Liver (tissue), 9 donors: ENCODE measurements around the gene HDLBP. TPM values are rescaled to one million over a fixed set of nuclear protein-coding genes. Genes with fewer than 3 reads are reported as not detected.

Experiments used
- DNase-seq: peaks from one replicate; pipeline ENCODE4 v3.0.0-alpha.2; 2017; ENCODE audit warnings: low spot score
- H3K27ac ChIP-seq, 2 donors: one replicate each; pipeline ENCODE4 v1.7.0; 2013; ENCODE audit warnings: inconsistent platforms in 2 of 2, low read length in 2 of 2, control low read depth in 1 of 2, low read depth in 1 of 2, mild to moderate bottlenecking in 1 of 2
- H3K27me3 ChIP-seq, 4 donors: one replicate each; pipeline versions ENCODE4 v1.6.1 to v1.7.0; 2013; ENCODE audit warnings: low read length in 3 of 4, inconsistent platforms in 1 of 4, mild to moderate bottlenecking in 1 of 4, moderate library complexity in 1 of 4; ENCODE audit not compliant: control insufficient read depth in 4 of 4, insufficient read depth in 4 of 4
- H3K36me3 ChIP-seq, 4 donors: one replicate each; pipeline versions ENCODE4 v1.6.1 to v1.7.0; 2013; ENCODE audit warnings: low read length in 3 of 4, mild to moderate bottlenecking in 3 of 4, low read depth in 1 of 4, moderate library complexity in 1 of 4; ENCODE audit not compliant: control insufficient read depth in 4 of 4, insufficient read depth in 3 of 4
- H3K4me1 ChIP-seq, 4 donors: one replicate each; pipeline versions ENCODE4 v1.6.1 to v1.7.0; 2013; ENCODE audit warnings: low read length in 3 of 4, mild to moderate bottlenecking in 3 of 4, moderate library complexity in 1 of 4; ENCODE audit not compliant: control insufficient read depth in 4 of 4, insufficient read depth in 4 of 4
- H3K4me3 ChIP-seq, 3 donors: one replicate each; pipeline versions ENCODE4 v1.6.1 to v1.7.0; 2013; ENCODE audit warnings: low read length in 3 of 3, control low read depth in 1 of 3, low read depth in 1 of 3, mild to moderate bottlenecking in 1 of 3
- H3K9ac ChIP-seq, 2 donors: one replicate each; pipeline ENCODE4 v1.7.0; 2013; ENCODE audit warnings: low read length in 2 of 2, mild to moderate bottlenecking in 2 of 2, moderate library complexity in 2 of 2, control low read depth in 1 of 2, low read depth in 1 of 2
- H3K9me3 ChIP-seq, 4 donors: one replicate each; pipeline versions ENCODE4 v1.6.1 to v1.7.0; 2013; ENCODE audit warnings: low read length in 3 of 4; ENCODE audit not compliant: control insufficient read depth in 4 of 4
- EGR1 ChIP-seq, 2 donors: IDR thresholded peaks; 2 replicates each; pipeline ENCODE4 v1.6.1; 2016 to 2018; ENCODE audit warnings: antibody characterized with exemption in 2 of 2, low read depth in 2 of 2
- FOXA1 ChIP-seq: IDR thresholded peaks from 2 replicates; pipeline ENCODE4 v1.6.1; 2016; ENCODE audit warnings: antibody characterized with exemption
- FOXA2 ChIP-seq: IDR thresholded peaks from 2 replicates; pipeline ENCODE4 v1.6.1; 2016; ENCODE audit warnings: antibody characterized with exemption
- GABPA ChIP-seq, 2 donors: IDR thresholded peaks in 1 of 2; conservative IDR thresholded peaks in 1 of 2; 2 replicates each; pipeline ENCODE4 v1.6.1; 2016; ENCODE audit warnings: antibody characterized with exemption in 2 of 2, mild to moderate bottlenecking in 1 of 2, moderate library complexity in 1 of 2
- HNF4A ChIP-seq, 2 donors: conservative IDR thresholded peaks; 2 replicates each; pipeline ENCODE4 v1.6.1; 2016; ENCODE audit warnings: antibody characterized with exemption in 2 of 2, mild to moderate bottlenecking in 2 of 2
- HNF4G ChIP-seq: IDR thresholded peaks from 2 replicates; pipeline ENCODE4 v1.6.1; 2016; ENCODE audit warnings: antibody characterized with exemption
- JUND ChIP-seq, 2 donors: IDR thresholded peaks; 2 replicates each; pipeline ENCODE4 v1.6.1; 2016; ENCODE audit warnings: antibody characterized with exemption in 2 of 2
- NR2F2 ChIP-seq: IDR thresholded peaks from 2 replicates; pipeline ENCODE4 v1.6.1; 2016; ENCODE audit warnings: antibody characterized with exemption
- RAD21 ChIP-seq, 2 donors: IDR thresholded peaks; 2 replicates each; pipeline ENCODE4 v1.6.1; 2016; ENCODE audit warnings: antibody characterized with exemption in 2 of 2, mild to moderate bottlenecking in 2 of 2
- RXRA ChIP-seq, 2 donors: IDR thresholded peaks; 2 replicates each; pipeline ENCODE4 v1.6.1; 2017 to 2018; ENCODE audit warnings: antibody characterized with exemption in 2 of 2, mild to moderate bottlenecking in 1 of 2
- SP1 ChIP-seq: IDR thresholded peaks from 2 replicates; pipeline ENCODE4 v1.6.1; 2018; ENCODE audit warnings: antibody characterized with exemption, mild to moderate bottlenecking
- TAF1 ChIP-seq: conservative IDR thresholded peaks from 2 replicates; pipeline ENCODE4 v1.6.1; 2016; ENCODE audit warnings: antibody characterized with exemption, mild to moderate bottlenecking
- YY1 ChIP-seq: IDR thresholded peaks from 2 replicates; pipeline ENCODE4 v1.6.1; 2016; ENCODE audit warnings: antibody characterized with exemption, mild to moderate bottlenecking
- WGBS: extraction: QIAGEN DNeasy Blood & Tissue Kit; methylation state at CpG from one replicate; pipeline ENCODE4 v1.1.7; 2013; 5-methylcytosine and 5-hydroxymethylcytosine counted together
- polyA plus RNA-seq, 2 donors: library from polyadenylated mRNA; stranded (reverse) in 1 of 2; unstranded in 1 of 2; fragments of 200-250 nt in 1 of 2; fragments of >200 nt in 1 of 2; fragmentation: Nextera tagmentation in 1 of 2; extraction: Ambion mirVana in 1 of 2; gene quantifications; one replicate each; pipeline versions ENCODE4 v1.2.1 to v1.2.3, GENCODE V29; 2013 to 2015
- total RNA-seq, 2 donors: library from RNA; depleted of rRNA; stranded (reverse); fragments of >200 nt; gene quantifications; one replicate each; pipeline ENCODE4 v1.2.3, GENCODE V29; 2014
- TF ChIP-seq, protein P1 (sequence below): IDR thresholded peaks from 2 replicates; pipeline ENCODE4 v1.6.1; 2016; ENCODE audit warnings: antibody characterized with exemption
- TF ChIP-seq, protein P2 (sequence below): IDR thresholded peaks from 2 replicates; pipeline ENCODE4 v1.6.1; 2016; ENCODE audit warnings: antibody characterized with exemption, mild to moderate bottlenecking
- TF ChIP-seq, protein P3 (sequence below): IDR thresholded peaks from 2 replicates; pipeline ENCODE4 v1.6.1; 2016; ENCODE audit warnings: antibody characterized with exemption
- TF ChIP-seq, protein P4 (sequence below): IDR thresholded peaks from 2 replicates; pipeline ENCODE4 v1.6.1; 2016; ENCODE audit warnings: antibody characterized with exemption
- TF ChIP-seq, protein P5 (sequence below): fragments of 150-350 bp; IDR thresholded peaks from 2 replicates; pipeline ENCODE4 v1.5.1; 2017; ENCODE audit warnings: improper control_type of control experiment, low read depth, low read length; ENCODE audit not compliant: missing input control
- donor health status: healthy.
- donor health status: healthy.
- donor health status: healthy.
- donor health status: healthy.
- donor health status: healthy.

Gene HDLBP
- total and polyA plus RNA-seq, 4 donors, result 219 to 580 (median 258) TPM

DNA sequence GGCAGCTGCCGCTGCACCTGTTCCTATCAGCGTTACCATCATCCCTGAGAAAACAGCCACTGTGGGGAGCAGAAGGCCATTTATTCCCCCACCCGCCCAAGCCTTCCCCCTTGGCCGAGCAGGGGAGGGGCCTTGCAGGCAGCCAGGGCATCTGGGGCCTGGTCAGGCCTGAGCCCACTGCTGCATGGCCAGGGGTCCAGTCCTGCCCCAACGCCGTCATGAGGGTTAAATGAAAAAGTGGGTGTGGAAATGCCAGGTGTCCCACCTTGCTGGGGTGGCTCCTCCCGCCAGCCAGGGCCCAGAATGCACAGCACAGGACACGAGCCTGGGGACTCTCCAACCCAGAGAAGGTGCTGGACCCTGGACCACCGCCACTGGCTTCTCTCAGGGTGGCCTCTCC, 112.8 kb downstream of the HDLBP start:
- no peaks in the 10 kb centered on the region for H3K27me3 ChIP-seq
- no peaks in the 10 kb centered on the region for H3K36me3 ChIP-seq
- no peaks in the 10 kb centered on the region for H3K4me1 ChIP-seq
- no peak overlapping the region for H3K4me3 ChIP-seq
- no peak overlapping the region for H3K27ac ChIP-seq
- no peak for DNase-seq
- 93% methylated on average over 9 of the region's 9 CpGs for WGBS
- H3K9ac ChIP-seq, result no peak overlapping the region
- TF ChIP-seq SP1, result no peak
- no peak for TF ChIP-seq NR2F2
- TF ChIP-seq GABPA (IDR thresholded peaks at IDR 0.05 in 1 of 2, conservative IDR thresholded peaks at IDR 0.05 in 1 of 2), result no peak
- TF ChIP-seq, protein P1, sequence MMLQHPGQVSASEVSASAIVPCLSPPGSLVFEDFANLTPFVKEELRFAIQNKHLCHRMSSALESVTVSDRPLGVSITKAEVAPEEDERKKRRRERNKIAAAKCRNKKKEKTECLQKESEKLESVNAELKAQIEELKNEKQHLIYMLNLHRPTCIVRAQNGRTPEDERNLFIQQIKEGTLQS, result no peak
- TF ChIP-seq HNF4A (conservative IDR thresholded peaks at IDR 0.05), result no peak
- TF ChIP-seq, protein P2, sequence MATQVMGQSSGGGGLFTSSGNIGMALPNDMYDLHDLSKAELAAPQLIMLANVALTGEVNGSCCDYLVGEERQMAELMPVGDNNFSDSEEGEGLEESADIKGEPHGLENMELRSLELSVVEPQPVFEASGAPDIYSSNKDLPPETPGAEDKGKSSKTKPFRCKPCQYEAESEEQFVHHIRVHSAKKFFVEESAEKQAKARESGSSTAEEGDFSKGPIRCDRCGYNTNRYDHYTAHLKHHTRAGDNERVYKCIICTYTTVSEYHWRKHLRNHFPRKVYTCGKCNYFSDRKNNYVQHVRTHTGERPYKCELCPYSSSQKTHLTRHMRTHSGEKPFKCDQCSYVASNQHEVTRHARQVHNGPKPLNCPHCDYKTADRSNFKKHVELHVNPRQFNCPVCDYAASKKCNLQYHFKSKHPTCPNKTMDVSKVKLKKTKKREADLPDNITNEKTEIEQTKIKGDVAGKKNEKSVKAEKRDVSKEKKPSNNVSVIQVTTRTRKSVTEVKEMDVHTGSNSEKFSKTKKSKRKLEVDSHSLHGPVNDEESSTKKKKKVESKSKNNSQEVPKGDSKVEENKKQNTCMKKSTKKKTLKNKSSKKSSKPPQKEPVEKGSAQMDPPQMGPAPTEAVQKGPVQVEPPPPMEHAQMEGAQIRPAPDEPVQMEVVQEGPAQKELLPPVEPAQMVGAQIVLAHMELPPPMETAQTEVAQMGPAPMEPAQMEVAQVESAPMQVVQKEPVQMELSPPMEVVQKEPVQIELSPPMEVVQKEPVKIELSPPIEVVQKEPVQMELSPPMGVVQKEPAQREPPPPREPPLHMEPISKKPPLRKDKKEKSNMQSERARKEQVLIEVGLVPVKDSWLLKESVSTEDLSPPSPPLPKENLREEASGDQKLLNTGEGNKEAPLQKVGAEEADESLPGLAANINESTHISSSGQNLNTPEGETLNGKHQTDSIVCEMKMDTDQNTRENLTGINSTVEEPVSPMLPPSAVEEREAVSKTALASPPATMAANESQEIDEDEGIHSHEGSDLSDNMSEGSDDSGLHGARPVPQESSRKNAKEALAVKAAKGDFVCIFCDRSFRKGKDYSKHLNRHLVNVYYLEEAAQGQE, result no peak
- TF ChIP-seq, protein P3, sequence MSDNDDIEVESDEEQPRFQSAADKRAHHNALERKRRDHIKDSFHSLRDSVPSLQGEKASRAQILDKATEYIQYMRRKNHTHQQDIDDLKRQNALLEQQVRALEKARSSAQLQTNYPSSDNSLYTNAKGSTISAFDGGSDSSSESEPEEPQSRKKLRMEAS, result no peak
- TF ChIP-seq, protein P4, sequence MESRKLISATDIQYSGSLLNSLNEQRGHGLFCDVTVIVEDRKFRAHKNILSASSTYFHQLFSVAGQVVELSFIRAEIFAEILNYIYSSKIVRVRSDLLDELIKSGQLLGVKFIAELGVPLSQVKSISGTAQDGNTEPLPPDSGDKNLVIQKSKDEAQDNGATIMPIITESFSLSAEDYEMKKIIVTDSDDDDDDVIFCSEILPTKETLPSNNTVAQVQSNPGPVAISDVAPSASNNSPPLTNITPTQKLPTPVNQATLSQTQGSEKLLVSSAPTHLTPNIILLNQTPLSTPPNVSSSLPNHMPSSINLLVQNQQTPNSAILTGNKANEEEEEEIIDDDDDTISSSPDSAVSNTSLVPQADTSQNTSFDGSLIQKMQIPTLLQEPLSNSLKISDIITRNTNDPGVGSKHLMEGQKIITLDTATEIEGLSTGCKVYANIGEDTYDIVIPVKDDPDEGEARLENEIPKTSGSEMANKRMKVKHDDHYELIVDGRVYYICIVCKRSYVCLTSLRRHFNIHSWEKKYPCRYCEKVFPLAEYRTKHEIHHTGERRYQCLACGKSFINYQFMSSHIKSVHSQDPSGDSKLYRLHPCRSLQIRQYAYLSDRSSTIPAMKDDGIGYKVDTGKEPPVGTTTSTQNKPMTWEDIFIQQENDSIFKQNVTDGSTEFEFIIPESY, result no peak
- no peaks in the 10 kb centered on the region for H3K9me3 ChIP-seq

DNA sequence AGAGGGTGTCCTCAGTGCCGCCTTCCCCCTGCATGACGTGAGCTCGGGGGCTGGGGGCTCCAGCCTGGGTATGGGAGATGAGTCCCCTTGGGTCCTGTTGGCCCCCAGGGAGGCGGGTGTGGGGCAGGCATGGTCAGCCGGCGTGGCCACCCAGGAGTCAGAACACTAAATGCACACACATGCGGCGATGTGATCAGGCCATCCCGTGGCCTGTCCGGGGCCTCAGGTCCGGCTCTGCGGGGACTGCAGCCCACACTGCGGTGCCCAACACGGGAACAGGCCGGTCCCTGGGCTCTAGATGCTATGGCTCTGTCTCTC, 113.2 kb downstream of the HDLBP start:
- Histone ChIP-seq H3K9ac (no peak overlapping the region), H3K4me1 (no peaks in the 10 kb centered on the region), H3K9me3 (no peaks in the 10 kb centered on the region), H3K27ac (no peak overlapping the region), H3K27me3 (no peaks in the 10 kb centered on the region), H3K4me3 (no peak overlapping the region), H3K36me3 (no peaks in the 10 kb centered on the region)
- DNase-seq, result no peak
- WGBS, result 93% methylated on average over 15 of the region's 15 CpGs
- TF ChIP-seq, protein P2, result no peak
- no peak for TF ChIP-seq RAD21 (IDR thresholded peaks at IDR 0.05)
- no peak for TF ChIP-seq JUND (IDR thresholded peaks at IDR 0.05)
- no peak for TF ChIP-seq TAF1
- TF ChIP-seq, protein P4, result no peak
- TF ChIP-seq SP1, result no peak
- no peak for TF ChIP-seq HNF4A (conservative IDR thresholded peaks at IDR 0.05)
- TF ChIP-seq NR2F2, result no peak
- no peak for TF ChIP-seq HNF4G
- no peak for TF ChIP-seq EGR1 (IDR thresholded peaks at IDR 0.05; ENCODE audit: low read depth in 2 of 2)
- TF ChIP-seq FOXA2, result no peak
- TF ChIP-seq, protein P5, sequence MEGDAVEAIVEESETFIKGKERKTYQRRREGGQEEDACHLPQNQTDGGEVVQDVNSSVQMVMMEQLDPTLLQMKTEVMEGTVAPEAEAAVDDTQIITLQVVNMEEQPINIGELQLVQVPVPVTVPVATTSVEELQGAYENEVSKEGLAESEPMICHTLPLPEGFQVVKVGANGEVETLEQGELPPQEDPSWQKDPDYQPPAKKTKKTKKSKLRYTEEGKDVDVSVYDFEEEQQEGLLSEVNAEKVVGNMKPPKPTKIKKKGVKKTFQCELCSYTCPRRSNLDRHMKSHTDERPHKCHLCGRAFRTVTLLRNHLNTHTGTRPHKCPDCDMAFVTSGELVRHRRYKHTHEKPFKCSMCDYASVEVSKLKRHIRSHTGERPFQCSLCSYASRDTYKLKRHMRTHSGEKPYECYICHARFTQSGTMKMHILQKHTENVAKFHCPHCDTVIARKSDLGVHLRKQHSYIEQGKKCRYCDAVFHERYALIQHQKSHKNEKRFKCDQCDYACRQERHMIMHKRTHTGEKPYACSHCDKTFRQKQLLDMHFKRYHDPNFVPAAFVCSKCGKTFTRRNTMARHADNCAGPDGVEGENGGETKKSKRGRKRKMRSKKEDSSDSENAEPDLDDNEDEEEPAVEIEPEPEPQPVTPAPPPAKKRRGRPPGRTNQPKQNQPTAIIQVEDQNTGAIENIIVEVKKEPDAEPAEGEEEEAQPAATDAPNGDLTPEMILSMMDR, result no peak
- TF ChIP-seq, protein P1, result no peak
- no peak for TF ChIP-seq YY1
- no peak for TF ChIP-seq FOXA1
- no peak for TF ChIP-seq GABPA (IDR thresholded peaks at IDR 0.05 in 1 of 2, conservative IDR thresholded peaks at IDR 0.05 in 1 of 2)
- no peak for TF ChIP-seq RXRA (IDR thresholded peaks at IDR 0.05)
